Activated effector memory CD4-positive, alpha-beta T cell treated with Interleukin-2 at 50 U/mL for 16 hours (primary cell): Measurements from ENCODE around the gene TESPA1.

Source experiments
- DNase-seq: peaks from one replicate; pipeline ENCODE4 v3.0.0-alpha.2; 2020

TESPA1 gene

GRCh38 chr12:54983536-54984101 lies 943 bp downstream of the TESPA1 start:
- no peak for DNase-seq

GRCh38 chr12:54981796-54982195 lies 2.8 kb downstream of the TESPA1 start:
- no peak for DNase-seq

DNA sequence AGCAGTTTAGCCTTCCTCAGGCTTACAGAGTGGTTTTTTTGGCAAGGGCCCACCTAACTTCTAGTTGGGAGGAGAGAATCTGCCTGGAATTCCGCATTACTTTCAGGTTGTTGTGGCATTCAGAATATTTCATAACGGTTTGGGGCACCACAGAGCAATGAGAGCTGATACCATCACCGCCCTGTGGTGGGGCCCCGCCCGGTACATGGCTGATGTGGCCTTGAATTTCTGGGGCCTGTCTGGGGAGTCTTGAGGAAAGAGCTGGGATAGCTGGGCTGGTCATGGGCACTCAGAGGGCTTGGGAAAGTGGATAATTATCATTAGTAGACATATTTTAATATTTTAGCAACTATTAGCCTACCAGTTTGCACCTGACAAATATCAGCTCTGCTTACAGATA lies 4.2 kb downstream of the TESPA1 start:
- peak; percentile 46 for DNase-seq

DNA sequence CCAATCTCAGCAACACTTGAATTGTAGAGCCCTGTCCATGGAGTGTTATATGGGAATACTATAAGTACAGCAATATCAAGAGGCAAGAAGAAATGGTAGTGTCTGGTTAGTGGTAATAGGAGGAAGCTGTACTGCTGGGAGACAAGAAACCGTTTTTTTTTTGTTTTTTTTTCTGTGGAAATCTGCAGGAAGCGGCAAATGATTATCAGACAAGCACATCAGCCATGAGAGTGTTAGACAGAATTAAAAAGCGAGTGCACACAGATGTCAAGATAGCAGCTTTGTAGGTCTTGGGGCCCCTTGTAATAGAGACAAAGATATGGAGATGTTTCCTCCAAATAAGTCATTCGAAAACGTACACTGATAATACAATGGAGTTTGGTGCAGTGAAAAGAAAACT lies 6.7 kb downstream of the TESPA1 start:
- DNase-seq: no peak

DNA sequence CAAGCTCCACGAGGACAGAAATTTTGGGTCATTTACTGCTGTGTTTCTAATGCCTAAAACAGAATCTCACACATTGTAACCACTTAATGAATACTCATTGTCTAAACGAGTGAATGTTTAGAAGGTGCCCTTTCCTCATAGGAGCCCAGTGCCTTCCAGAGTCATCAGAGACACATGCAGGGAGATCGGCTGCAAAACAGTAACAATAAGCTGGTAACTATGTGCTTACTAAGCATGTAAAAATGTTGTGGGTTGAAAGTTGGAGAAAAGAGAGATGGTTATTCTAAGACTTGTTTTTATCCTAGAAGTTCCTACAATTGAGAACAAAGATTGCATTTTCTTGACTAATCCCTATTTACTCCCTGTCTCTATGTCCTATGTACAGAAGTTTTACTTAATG lies 7.4 kb downstream of the TESPA1 start:
- no peak for DNase-seq

DNA sequence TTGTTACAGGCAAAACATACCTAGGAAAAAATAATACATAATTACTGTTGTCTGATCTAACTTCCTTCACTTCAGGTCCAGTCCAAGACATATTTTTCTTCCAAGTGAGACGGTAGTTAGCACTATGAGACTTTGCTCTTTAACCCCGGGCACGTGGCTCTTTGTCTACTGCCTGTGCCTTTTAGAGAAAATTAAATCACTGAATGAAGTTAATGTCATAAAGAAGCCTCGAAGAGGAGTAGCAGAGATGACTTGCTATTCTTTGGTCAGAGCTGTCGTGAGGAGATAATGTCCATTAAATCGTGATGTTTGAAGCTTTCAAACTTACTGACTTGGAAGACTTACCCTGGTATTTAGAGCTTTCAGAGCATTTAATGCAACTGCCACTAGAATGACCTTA lies 8.7 kb downstream of the TESPA1 start:
- DNase-seq: no peak

DNA sequence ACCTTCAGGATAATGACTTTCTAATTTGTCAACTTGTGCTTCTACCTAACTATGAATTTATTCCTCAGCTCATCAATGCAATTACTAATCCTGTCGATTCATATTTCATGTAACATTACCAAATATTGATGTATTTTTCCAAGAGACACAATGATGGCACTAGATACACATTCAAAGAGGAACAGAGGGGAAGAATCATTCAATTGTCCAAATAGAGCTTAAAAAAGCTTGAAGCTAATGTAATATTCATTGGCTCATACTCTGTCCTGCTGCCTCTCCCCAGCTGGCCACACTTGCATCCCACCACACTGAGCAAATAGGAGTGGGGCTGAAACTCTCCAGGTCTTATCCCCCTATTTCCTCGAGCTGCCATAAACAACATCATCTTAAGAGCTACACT lies 9.3 kb downstream of the TESPA1 start:
- no peak for DNase-seq

DNA sequence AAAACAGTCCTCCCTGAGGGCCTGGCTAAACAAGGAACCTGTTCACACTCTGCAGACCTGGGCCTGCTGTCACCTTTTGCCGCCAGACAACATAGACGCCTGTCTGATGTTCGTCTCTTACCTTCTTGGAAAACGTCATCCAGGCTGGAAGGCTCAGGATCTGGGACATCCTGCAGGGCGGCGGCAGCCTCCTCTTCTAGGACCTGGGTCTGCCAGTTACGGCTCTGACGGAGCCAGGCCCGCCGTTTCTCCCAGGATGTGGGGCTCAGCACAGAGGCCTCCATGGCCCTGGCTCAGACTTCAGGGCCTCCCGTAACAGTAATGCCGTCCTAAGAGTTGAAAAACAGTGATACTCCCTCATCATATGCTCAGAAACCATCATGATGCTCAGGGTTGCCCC lies 10.3 kb downstream of the TESPA1 start:
- no peak for DNase-seq

GRCh38 chr12:54973556-54973955 lies 11.0 kb downstream of the TESPA1 start:
- DNase-seq: no peak

- DNase-seq: no peak
Measured at GRCh38 chr12:54970741-54971140, 13.8 kb downstream of the TESPA1 start.

- no peak for DNase-seq
Measured at GRCh38 chr12:54968181-54968730, 16.3 kb downstream of the TESPA1 start.

- DNase-seq: no peak
Measured at GRCh38 chr12:54967461-54967860, 17.1 kb downstream of the TESPA1 start.

DNA sequence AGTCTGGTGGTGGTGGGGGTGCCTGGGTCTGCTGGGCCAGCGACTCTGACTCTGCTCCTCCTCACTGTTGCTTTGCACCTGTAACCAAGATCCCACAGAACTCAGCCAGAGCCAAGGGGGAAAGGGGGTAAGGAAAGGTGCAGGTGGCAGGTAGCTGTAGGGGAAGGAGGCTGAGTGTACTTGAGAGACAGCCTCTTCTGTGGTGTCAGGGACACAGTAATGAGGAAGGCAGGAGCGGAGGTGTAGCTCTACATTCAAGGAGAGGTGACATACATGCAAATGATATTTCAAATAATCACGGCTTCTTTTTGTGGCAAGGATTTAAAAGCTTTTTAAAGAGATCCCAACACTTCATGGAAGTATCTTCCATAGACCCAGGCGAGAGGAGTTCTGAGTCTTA lies 23.4 kb downstream of the TESPA1 start:
- no peak for DNase-seq

DNA sequence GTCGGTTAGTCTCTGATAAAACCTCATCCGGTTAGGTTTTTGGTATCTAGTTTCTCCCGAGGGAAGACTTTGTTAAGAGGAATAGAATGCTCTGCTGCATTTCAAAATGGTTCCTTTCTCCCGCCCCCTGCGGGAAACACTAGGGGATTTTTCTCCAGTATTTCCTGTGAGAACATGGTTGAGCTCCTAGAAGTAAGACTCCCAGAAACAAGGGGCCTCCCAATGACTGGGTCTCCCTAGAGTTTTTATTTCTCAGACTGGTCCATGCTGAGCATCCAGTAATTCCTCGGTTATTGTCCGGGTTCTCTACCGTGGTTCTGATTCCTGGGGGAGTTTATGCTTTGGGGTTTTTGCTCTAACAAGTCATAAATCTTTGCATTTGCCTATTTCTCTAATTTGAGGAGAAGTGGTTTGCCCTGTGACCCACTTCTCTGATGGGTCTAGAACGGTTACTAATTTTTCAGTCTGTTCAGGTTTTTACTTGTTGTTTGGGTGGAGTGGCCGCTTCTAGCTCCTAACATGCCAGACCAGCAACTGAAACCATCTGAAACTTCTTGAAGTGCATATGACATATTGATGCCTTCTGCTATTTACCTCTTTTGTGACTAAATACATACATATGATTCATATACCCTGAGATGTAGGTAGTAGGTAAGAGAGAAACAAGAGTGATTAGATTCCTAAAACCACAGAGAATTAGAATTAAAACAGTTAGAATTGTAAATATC lies 25.1 kb downstream of the TESPA1 start:
- DNase-seq: no peak

DNA sequence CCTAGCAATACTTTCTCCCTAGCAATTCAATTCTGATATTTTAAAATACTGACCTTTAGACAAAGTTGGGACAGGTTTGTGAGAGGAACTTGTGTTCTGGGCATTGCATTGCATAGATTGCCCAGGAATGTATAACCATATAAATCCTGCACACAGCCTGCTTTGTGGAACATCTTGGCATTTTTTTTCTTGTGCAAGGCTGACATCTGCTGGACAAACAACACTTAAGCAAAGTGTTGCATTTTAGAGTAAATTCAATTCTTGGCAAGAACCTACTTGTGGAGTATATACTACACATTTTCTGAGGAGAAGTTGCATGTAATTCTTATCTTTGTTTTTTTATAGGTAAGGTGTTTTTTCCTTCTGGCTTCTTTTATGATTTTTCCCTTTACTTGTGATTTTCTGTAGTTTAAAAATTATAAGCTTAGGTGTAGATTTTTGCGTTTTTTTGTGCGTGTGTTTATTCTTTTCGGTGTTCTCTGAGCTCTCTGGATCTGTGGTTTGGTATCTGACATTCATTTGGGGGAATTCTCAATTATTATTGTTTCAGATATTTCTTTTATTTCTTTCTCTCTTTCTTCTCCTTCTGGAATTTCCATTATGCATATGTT lies 26.4 kb downstream of the TESPA1 start:
- DNase-seq: no peak

- DNase-seq: no peak
Measured at GRCh38 chr12:54956818-54957641, 27.5 kb downstream of the TESPA1 start.

GRCh38 chr12:54956322-54956721 lies 28.2 kb downstream of the TESPA1 start:
- DNase-seq: no peak

GRCh38 chr12:54954801-54955200 lies 29.8 kb downstream of the TESPA1 start:
- DNase-seq: no peak

DNA sequence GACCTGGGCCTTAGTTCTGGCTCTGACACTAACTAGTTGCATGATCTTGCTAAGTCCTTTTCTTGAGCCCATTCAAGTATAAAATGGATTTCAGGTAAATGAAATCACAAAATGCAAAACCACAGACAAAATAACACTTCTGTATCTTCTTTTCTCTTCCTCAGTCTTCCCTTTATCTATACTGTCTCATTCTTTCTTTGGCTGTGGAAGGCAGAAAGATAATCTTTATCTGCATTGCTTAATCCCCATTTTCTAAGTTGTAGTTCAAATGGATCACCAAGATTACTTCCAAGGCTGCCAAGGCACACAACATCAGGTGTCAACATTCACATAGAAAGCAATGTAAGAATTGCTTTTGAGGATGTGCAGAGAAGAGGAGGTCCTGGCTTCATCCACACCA lies 30.3 kb downstream of the TESPA1 start:
- no peak for DNase-seq

DNA sequence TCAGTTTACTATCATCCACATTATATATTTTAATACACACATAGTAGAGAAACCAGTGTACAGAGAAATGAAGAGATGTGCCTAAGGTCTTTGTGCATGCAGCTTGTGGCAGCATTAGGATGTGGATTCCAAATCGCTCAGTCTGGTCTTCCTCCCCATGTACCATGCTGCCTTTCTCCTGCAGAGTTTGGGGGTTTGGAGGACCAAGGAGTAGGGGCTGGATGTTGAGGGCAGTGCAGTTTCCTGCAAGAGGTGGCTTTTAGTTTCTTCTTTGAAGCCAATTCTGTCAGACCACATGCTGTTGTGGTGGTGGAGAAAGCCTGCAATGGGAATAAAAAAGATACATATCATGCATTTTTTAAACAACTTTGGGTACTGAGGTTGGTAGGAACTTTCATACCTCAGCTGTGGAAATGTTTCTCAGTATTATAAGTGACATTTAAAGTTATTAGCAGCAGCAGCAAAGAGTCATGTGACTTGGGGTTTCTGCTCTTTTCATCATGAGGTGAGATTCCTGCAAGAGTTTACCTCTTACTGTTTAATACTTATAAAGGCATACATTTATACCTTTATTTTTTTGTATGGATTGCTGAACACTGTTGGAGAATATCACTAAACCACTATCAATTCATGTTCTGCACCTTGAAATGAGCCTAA lies 34.4 kb downstream of the TESPA1 start:
- DNase-seq: no peak

- no peak for DNase-seq
Measured at GRCh38 chr12:54949073-54949711, 35.4 kb downstream of the TESPA1 start.

GRCh38 chr12:54948171-54948570 lies 36.4 kb downstream of the TESPA1 start:
- DNase-seq: no peak
